Activated CD4-positive, CD25-positive, alpha-beta regulatory T cell treated with anti-CD3 and anti-CD28 coated beads, Interleukin-2, amount 50 U/mL, for 24 hours (primary cell): ENCODE data around the gene ST3GAL6.

Experiments used
- ATAC-seq, 2 donors: fragments of 150-1000 bp; cut with Tn5 transposase; one replicate each; pipeline ENCODE4 v1.10.0; 2021; ENCODE audit warnings: mild to moderate bottlenecking in 1 of 2, moderate library complexity in 1 of 2

Gene ST3GAL6

GRCh38 chr3:98763076-98763475 is at the start of gene ST3GAL6:
Gene ST3GAL6, plus strand, starts transcription at chr3:98763340. Its CDS starts 5,101 bp downstream, at chr3:98768441.
- ATAC-seq = no peak

DNA sequence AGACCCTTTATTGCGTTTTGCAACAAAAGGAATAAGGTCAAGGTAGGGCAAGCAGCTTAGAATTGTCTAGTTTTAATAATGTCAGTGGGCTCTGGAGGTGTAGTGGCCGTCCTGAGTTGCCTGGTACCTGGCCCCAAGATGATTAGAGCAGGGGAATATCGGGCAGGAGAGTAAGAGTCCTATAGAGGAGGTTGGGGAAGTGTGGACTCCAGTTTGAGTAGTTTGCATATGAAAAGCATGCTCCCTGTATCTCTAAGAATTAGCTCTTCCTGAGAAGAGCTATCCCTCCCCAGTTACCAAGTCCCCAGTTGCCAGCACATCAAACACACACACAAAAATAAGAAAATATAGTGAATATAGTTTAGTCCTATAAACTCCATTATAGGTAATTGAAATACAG is 49.2 kb upstream of the ST3GAL6 start:
- ATAC-seq = no peak

GRCh38 chr3:98717584-98717983 is 45.6 kb upstream of the ST3GAL6 start:
- no peak for ATAC-seq

- no peak for ATAC-seq
Observed at GRCh38 chr3:98718730-98719129, 44.4 kb upstream of the ST3GAL6 start.

- no peak for ATAC-seq
Observed at GRCh38 chr3:98721776-98722175, 41.4 kb upstream of the ST3GAL6 start.

GRCh38 chr3:98722389-98722788 is 40.8 kb upstream of the ST3GAL6 start:
- ATAC-seq = no peak

DNA sequence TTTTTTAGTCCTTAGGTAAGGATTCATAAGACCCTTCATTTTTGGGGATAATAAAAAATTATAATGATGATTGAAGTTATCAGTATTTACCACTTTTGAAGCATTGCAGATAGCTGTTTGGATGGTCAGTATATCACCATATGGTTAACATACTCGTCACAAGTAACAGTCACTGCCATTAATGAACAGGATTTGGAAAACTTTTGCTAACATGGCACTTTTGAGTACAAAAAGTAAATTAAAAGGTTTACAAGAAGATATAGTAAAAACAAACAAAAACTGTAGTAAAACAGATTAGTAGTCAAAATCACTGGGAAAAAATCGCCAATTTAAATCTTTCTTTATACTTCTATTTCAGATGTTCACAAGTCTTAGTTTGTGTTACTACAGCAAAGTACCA is 37.8 kb upstream of the ST3GAL6 start:
- ATAC-seq = no peak

- ATAC-seq = no peak
Observed at GRCh38 chr3:98726084-98726483, 37.1 kb upstream of the ST3GAL6 start.

GRCh38 chr3:98727638-98728037 is 35.5 kb upstream of the ST3GAL6 start:
- ATAC-seq = no peak

DNA sequence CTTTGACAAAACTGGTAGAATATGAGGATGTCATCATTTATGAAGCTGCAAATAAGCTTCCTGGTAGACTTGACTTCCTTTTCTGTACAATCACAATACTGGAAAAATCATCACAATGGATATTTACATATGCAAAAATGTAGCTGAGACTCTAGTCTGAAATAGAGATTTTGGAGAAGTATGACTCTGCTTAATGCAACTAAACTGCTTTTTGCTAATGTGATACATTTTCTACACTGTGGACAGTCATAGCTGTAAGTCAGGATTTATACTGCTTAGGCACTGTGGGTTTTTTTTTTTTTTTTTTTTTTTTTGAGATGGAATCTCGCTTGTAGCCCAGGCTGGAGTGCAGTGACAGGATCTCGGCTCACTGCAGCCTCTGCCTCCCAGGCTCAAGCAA is 34.5 kb upstream of the ST3GAL6 start:
- no peak for ATAC-seq

DNA sequence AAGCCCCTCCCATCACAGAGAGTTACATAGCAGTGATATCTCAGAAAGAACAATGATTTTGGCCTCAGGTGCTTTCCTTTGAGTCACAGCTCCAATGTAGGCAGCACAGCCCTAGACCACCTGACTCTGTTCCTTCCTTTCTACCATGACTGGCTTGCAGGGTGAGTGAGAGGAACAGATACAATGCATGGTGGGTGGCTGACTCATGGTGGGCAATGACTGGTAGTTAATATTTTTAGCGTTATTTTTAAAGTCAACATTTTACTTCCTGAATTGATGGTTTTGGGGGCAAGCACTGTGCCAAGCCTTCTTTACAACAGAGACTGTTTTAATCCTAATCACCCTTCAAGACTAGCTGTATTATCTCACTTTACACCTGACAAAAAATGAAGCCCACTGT is 32.8 kb upstream of the ST3GAL6 start:
- peak; percentile 63 to 65 for ATAC-seq

DNA sequence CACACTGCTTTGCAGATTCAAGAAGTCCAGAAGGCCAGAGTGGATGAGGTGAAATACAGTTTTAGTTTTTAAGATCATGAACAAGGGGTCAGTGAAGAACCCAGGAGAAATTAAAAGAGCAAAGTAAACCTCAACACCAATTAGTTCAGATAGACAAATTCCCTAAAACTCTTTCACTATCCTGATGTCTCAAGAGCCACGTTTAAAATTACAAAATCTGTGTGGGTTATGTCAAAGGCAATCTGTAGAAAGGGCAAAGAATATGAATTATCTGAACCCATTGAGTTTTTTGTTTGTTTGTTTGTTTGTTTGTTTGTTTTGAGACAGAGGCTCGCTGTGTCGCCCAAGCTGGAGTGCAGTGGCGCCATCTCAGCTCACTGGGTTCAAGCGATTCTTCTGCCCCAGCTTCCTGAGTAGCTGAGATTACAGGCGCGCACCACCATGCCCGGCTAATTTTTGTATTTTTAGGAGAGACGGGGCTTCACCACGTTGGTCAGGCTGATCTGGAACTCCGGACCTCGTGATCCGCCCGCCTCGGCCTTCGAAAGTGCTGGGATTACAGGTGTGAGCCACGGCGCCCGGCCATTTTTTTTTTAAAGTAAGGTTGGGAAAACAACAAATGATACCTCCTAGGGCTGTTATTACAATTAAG is 32.1 kb upstream of the ST3GAL6 start:
- no peak for ATAC-seq

- no peak for ATAC-seq
Observed at GRCh38 chr3:98731720-98732285, 31.3 kb upstream of the ST3GAL6 start.

- ATAC-seq = peak in 1 of 2 donors; percentile 40
Observed at GRCh38 chr3:98732286-98733052, 30.7 kb upstream of the ST3GAL6 start.

- peak in 1 of 2 donors; percentile 19 for ATAC-seq
Observed at GRCh38 chr3:98733053-98733811, 29.9 kb upstream of the ST3GAL6 start.

DNA sequence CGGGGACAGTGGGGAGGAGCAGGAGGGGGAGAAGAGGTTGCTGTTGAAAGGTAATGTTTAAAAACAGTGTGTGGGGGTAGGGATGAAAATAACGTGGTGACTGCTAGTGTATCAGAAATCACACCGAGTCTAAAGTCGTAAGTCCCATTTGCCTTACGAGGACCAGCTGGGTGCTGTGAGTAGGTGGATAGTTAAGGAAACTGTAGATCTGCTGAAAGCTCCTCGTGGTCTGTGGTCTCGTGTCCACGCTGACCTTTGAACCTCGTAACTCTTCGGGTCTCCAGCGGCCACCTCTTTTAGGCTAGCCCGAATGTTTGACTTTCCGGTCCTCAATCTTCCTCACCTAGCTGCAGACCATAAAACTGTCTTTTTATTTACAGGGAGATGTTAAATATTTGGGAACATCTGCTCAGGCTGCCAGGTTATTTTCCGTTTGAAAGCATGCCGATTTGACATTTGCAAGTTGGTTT is 29.3 kb upstream of the ST3GAL6 start:
- ATAC-seq = no peak

- ATAC-seq = no peak
Observed at GRCh38 chr3:98734306-98734705, 28.8 kb upstream of the ST3GAL6 start.

GRCh38 chr3:98734735-98735134 is 28.4 kb upstream of the ST3GAL6 start:
- ATAC-seq = no peak

DNA sequence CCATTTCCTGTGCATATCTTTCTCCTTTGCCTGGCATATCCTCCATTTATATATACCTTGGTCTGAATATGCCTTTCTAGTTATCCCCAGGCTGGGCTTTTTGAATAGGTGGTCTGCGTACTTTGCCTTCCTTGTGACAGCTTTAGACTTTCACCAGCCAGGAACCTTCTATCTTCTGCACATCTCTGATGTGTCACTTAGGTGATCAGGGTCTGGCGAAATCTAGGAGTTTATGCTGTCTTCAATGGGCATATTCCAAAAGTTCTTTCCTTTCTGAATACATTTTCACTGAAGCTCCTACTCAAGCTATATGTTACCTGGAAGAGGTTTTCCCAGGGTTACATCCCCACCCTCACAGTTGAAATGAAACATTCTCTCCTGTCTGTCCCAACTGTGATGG is 27.8 kb upstream of the ST3GAL6 start:
- ATAC-seq = no peak

GRCh38 chr3:98735761-98736269 is 27.3 kb upstream of the ST3GAL6 start:
- no peak for ATAC-seq

- no peak for ATAC-seq
Observed at GRCh38 chr3:98737301-98737700, 25.8 kb upstream of the ST3GAL6 start.

DNA sequence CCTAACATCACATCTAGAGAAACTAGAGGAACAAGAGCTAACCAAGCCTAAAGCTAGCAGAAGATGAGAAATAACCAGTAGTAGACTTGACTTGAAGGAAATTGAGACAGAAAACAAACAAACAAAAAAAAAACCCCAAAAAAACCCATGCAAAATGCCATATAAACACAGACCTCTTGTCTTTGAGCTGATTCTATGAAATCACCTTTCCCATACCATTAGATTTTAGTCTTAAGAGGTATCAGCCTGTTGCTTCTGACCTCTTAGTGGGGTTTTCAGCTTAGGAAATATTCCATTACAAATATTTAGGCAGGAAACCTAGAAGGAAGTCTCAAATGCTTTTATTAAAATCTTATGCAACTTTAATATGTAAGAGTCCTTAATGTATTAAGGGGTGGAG is 23.9 kb upstream of the ST3GAL6 start:
- ATAC-seq = no peak

DNA sequence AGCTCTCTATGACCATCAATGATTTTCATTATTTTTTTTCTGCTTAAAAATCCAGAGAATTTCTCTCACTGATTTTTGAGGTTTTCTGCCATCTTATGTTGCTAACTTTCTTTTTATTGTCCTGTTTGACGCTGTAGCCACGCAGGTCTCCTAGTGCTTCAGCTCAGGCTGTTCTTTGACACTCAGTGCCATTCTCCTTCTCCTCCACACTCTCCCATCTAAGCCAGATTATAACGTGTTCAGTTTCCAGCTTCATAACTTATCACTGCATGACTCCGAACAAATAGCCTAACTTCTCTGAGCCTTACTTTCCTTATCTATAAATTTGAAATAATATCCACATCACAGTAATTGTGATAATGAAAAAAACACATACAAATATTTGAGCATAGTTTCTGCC is 22.8 kb upstream of the ST3GAL6 start:
- no peak for ATAC-seq
